PC-9 (cell line): ENCODE results near the gene LRRC63. TPM values are rescaled to one million over a fixed set of nuclear protein-coding genes. Genes with fewer than 3 reads are reported as not detected.

Experiments used
- BruUV-seq: library from RNA; stranded (reverse); fragments of 400-500 nt; replicated peaks from 2 replicates; lab custom pipeline; 2021; lab: Mats Ljungman, UMichigan
- CTCF ChIA-PET: fragments of 300-600 bp; sonication (Branson Sonifier 250); formaldehyde crosslinking; loops from one replicate; lab custom pipeline; 2022; ENCODE audit warnings: antibody characterized with exemption; lab: Charles Lee
- POLR2A ChIA-PET: fragments of 300-600 bp; sonication (Branson Sonifier 250); formaldehyde crosslinking; loops from one replicate; lab custom pipeline; 2022; ENCODE audit warnings: antibody characterized with exemption; ENCODE audit not compliant: unreplicated experiment; lab: Charles Lee
- DNase-seq, 2 experiments: peaks; one replicate each; pipeline versions ENCODE4 v3.0.0 to v3.0.0-alpha.2; 2015 to 2022; ENCODE audit warnings: mixed read lengths in 1 of 2
- H2AFZ ChIP-seq: fragments of 200-600 bp; sonication (generic); 2 replicates; pipeline ENCODE4 v1.8.1; 2017; ENCODE audit warnings: antibody characterized with exemption
- H3F3A ChIP-seq: fragments of 200-600 bp; sonication (generic); 2 replicates; pipeline ENCODE4 v1.8.1; 2017; ENCODE audit warnings: antibody characterized with exemption, mild to moderate bottlenecking, low read depth; ENCODE audit not compliant: insufficient read depth
- H3K27ac ChIP-seq: fragments of 200-600 bp; sonication (generic); 2 replicates; pipeline ENCODE4 v1.6.1; 2016; ENCODE audit warnings: mixed run types
- H3K27me3 ChIP-seq: fragments of 200-600 bp; sonication (generic); 2 replicates; pipeline ENCODE4 v1.6.1; 2016; ENCODE audit warnings: low read depth, mixed run types; ENCODE audit not compliant: insufficient read depth
- H3K36me3 ChIP-seq: fragments of 200-600 bp; sonication (generic); 2 replicates; pipeline ENCODE4 v1.6.1; 2016; ENCODE audit warnings: low read depth, mixed run types
- H3K4me1 ChIP-seq: fragments of 200-600 bp; sonication (generic); replicated peaks from 2 replicates; pipeline ENCODE4 v1.6.1; 2016; ENCODE audit warnings: mixed run types; ENCODE audit not compliant: insufficient read depth
- H3K4me2 ChIP-seq: fragments of 200-600 bp; sonication (generic); 2 replicates; pipeline ENCODE4 v1.6.1; 2017; ENCODE audit warnings: mixed run types
- H3K4me3 ChIP-seq: fragments of 200-600 bp; sonication (generic); 2 replicates; pipeline ENCODE4 v1.6.1; 2016; ENCODE audit warnings: mixed run types
- H3K79me2 ChIP-seq: fragments of 200-600 bp; sonication (generic); 2 replicates; pipeline ENCODE4 v1.6.1; 2017; ENCODE audit warnings: low read depth, mixed run types
- H3K9me2 ChIP-seq: fragments of 200-600 bp; sonication (generic); 2 replicates; pipeline ENCODE4 v1.8.1; 2017; ENCODE audit warnings: mild to moderate bottlenecking; ENCODE audit not compliant: insufficient read depth
- H3K9me3 ChIP-seq: fragments of 200-600 bp; sonication (generic); 2 replicates; pipeline ENCODE4 v1.8.1; 2016; ENCODE audit warnings: low read depth; ENCODE audit not compliant: insufficient read depth
- H4K20me1 ChIP-seq: fragments of 200-600 bp; sonication (generic); 2 replicates; pipeline ENCODE4 v1.8.1; 2017; ENCODE audit not compliant: insufficient read depth
- EZH2 ChIP-seq: fragments of 200-600 bp; sonication (generic); IDR thresholded peaks from 2 replicates; pipeline ENCODE4 v1.8.0; 2017; ENCODE audit warnings: antibody characterized with exemption, low read depth
- intact Hi-C: fragments of 100-400 bp; cut with micrococcal nuclease; formaldehyde crosslinking; loops from one replicate; pipeline ENCODE4 v1.10.0; 2022; ENCODE audit not compliant: unreplicated experiment
- total RNA-seq: library from RNA; stranded (reverse); gene quantifications from 2 replicates; pipeline ENCODE4 v1.2.3, GENCODE V29; 2021
- TF ChIP-seq, protein P1 (sequence below): fragments of 200-600 bp; sonication (generic); conservative IDR thresholded peaks from 2 replicates; pipeline ENCODE4 v1.6.1; 2017; ENCODE audit warnings: mixed run types, antibody characterized with exemption, mild to moderate bottlenecking, moderate library complexity

LRRC63 gene
- total RNA-seq, 1 experiment from 2014 or later = not detected

DNA sequence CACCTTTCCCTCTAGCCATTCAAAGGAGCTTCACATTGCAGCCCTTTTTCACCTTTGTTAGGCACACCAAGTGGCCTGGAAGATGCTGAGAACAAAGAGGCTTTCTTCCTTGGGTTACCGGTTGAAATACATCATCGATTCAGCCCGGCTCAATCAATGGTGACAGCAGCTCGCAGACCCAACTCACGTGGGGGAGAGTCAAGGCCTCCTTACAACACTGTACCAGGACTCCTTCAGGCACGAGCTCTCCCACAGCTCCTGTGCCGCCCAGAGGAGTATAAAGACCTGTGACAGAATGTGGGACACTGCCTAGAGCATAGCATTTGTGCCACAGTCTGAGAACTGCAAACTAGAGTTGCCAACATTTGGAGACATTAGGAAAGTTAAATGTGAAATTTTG, 3.9 kb upstream of the LRRC63 start:
- H3K9me2 ChIP-seq = no peaks in the 10 kb centered on the region
- no peak overlapping the region for H3K4me2 ChIP-seq
- DNase-seq = no peak
- H3F3A ChIP-seq = no peaks in the 10 kb centered on the region
- H4K20me1 ChIP-seq = no peaks in the 10 kb centered on the region
- no peak overlapping the region for H2AFZ ChIP-seq
- no peaks in the 10 kb centered on the region for H3K36me3 ChIP-seq
- no TSS peak for BruUV-seq
- peaks cover 19% of the 10 kb centered on the region; the same call in 1 of the 2 replicates for H3K4me1 ChIP-seq
- ChIA-PET CTCF (interaction anchor here (0.6 kb wide), 1 partner anchor 29 kb away, joined by 7 read pairs; no protein-coding TSS in a partner anchor), POLR2A (no interaction called here)
- TF ChIP-seq, protein P1, sequence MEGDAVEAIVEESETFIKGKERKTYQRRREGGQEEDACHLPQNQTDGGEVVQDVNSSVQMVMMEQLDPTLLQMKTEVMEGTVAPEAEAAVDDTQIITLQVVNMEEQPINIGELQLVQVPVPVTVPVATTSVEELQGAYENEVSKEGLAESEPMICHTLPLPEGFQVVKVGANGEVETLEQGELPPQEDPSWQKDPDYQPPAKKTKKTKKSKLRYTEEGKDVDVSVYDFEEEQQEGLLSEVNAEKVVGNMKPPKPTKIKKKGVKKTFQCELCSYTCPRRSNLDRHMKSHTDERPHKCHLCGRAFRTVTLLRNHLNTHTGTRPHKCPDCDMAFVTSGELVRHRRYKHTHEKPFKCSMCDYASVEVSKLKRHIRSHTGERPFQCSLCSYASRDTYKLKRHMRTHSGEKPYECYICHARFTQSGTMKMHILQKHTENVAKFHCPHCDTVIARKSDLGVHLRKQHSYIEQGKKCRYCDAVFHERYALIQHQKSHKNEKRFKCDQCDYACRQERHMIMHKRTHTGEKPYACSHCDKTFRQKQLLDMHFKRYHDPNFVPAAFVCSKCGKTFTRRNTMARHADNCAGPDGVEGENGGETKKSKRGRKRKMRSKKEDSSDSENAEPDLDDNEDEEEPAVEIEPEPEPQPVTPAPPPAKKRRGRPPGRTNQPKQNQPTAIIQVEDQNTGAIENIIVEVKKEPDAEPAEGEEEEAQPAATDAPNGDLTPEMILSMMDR = no peak
- no peak for TF ChIP-seq EZH2
- no peak overlapping the region for H3K4me3 ChIP-seq
- no peaks in the 10 kb centered on the region for H3K9me3 ChIP-seq
- no peaks in the 10 kb centered on the region for H3K79me2 ChIP-seq
- no peaks in the 10 kb centered on the region for H3K27me3 ChIP-seq
- intact Hi-C loops = no loop called here
- H3K27ac ChIP-seq = no peak overlapping the region

DNA sequence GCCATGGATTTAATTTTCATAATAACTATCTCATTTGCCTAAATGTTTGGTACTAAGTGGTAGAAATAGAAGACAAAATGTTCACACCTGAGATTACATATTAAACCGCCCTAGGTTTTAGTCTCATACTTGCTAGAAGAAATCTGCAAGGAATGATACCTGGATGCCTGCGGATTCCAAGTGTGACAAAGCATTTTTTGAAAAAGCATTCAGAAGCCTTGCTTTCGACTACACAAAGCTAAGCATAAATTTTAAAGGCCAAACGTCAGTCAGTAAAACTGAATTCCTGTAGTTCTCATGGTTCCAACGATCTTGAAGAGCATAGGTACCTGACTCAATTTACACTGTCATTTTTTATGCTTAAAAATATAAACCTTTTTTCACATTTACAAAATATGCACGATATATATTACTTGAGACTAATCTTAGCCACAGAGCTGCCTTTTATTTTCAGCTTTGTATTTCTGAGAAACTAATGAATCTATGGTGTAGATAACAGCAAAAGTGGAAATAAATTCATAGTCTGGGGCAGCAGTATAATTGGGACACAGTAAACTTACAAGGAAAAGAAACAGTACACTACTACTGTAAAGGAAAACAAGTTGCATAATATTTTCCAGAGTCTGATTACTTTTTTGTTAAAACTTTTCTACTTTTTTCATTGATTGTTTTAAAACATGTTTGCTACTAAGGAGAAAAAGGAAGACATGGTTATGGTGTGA, 1.2 kb upstream of the LRRC63 start:
- Histone ChIP-seq H3K4me3 (peak overlapping the region; percentile 54; the same call in 1 of the 2 replicates), H3K4me1 (peaks cover 24% of the 10 kb centered on the region; the same call in 1 of the 2 replicates), H3K27me3 (no peaks in the 10 kb centered on the region), H4K20me1 (no peaks in the 10 kb centered on the region), H3K9me2 (no peaks in the 10 kb centered on the region), H3K4me2 (peak overlapping the region; percentile 80), H3K79me2 (no peaks in the 10 kb centered on the region), H3F3A (peaks cover 8% of the 10 kb centered on the region; the same call in 1 of the 2 replicates), H2AFZ (peak overlapping the region; percentile 80), H3K9me3 (no peaks in the 10 kb centered on the region), H3K36me3 (no peaks in the 10 kb centered on the region), H3K27ac (no peak overlapping the region)
- intact Hi-C loops = no loop called here
- DNase-seq = no peak
- ChIA-PET CTCF (no interaction called here), POLR2A (interaction anchor here (0.7 to 0.9 kb wide), 2 partner anchors 29 to 284 kb away, joined by 3 to 15 read pairs; partner anchors contain the start of gene LCP1)
- no peak for TF ChIP-seq EZH2
- TF ChIP-seq, protein P1 = no peak
- no TSS peak for BruUV-seq

DNA sequence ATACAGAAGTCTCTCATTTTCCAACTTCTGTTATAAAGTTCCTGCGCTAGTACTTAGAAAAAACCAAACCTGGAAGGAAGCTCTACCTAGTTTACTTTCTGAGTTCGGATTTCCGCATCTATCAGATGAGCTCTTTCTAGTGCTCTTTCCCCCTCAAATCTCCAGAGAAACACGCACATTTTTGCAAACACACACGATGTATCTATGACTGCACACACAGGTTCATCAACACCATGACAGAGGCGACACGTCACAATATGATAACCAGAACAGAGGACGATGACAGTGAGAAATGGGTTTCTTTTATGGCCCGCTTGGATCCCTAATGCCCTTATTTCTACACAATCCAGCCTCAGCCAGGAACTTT, 629 bp upstream of the LRRC63 start:
- intact Hi-C loops = no loop called here
- CTCF ChIA-PET = no interaction called here
- peak overlapping the region; percentile 80 for H2AFZ ChIP-seq

More for the DNA sequence above, 629 bp upstream of the LRRC63 start:
- Histone ChIP-seq H3K4me2 (peak overlapping the region; percentile 80), H3K9me3 (no peaks in the 10 kb centered on the region), H4K20me1 (no peaks in the 10 kb centered on the region), H3K9me2 (no peaks in the 10 kb centered on the region), H3K36me3 (no peaks in the 10 kb centered on the region), H3K79me2 (no peaks in the 10 kb centered on the region), H3K4me1 (peaks cover 22% of the 10 kb centered on the region; the same call in 1 of the 2 replicates), H3F3A (peaks cover 8% of the 10 kb centered on the region; the same call in 1 of the 2 replicates), H3K27me3 (no peaks in the 10 kb centered on the region), H3K4me3 (peak overlapping the region; percentile 54), H3K27ac (no peak overlapping the region)
- POLR2A ChIA-PET = interaction anchor here (0.7 to 0.9 kb wide), 2 partner anchors 29 to 283 kb away, joined by 3 to 15 read pairs; partner anchors contain the start of gene LCP1
- DNase-seq = no peak
- TF ChIP-seq, protein P1 = no peak
- no peak for TF ChIP-seq EZH2
- BruUV-seq = TSS peak; percentile 80
